ENCODE data around the gene HSPB9.

The HSPB9 gene

GRCh38 chr17:42120770-42121769, 1.5 kb upstream of the HSPB9 start, which contains the start of gene KAT2A:
Gene KAT2A (minus strand): TSS chr17:42121367. CDS start chr17:42121304, 63 bp downstream.
- DNase-seq (peak; percentile 83), ATAC-seq (peak; percentile 88)
- H3K36me3 Mint-ChIP-seq (ENCODE audit: low read depth) = peaks cover 19% of the 10 kb centered on the region
- peak within 1 kb of the TSS; percentile 70 for H3K4me3 Mint-ChIP-seq
- peaks cover 35% of the 10 kb centered on the region for H3K4me1 Mint-ChIP-seq
- peak within 1 kb of the TSS; percentile 81 for H3K27ac Mint-ChIP-seq
- H3K9me3 Mint-ChIP-seq = no peaks in the 10 kb centered on the region
- H3K27me3 Mint-ChIP-seq = no peaks in the 10 kb centered on the region

DNA sequence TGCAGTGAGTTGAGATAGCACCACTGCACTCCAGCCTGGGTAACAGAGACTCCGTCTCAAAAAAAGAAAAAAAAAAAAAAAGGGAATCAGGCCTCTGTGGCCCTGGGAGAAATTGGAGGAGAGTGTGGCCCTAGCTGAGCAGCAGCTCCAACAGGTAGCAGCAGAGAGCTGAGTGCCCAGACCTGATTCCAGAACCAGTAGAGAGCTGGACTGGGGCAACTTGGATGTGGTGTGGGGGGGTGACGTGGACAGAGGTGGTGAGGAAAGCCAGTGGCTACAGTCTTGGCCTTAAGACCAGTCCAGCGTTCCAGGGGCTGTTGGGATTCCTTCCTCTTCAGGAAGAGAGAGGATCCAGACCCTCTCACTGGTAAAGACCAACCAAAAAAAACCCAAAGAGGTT, 1.7 kb downstream of the HSPB9 start:
- peaks cover 28% of the 10 kb centered on the region for H3K36me3 Mint-ChIP-seq (ENCODE audit: low read depth)
- no peak for DNase-seq
- no peaks in the 10 kb centered on the region for H3K27me3 Mint-ChIP-seq
- no peak overlapping the region for H3K27ac Mint-ChIP-seq
- no peaks in the 10 kb centered on the region for H3K9me3 Mint-ChIP-seq
- H3K4me1 Mint-ChIP-seq = peaks cover 27% of the 10 kb centered on the region
- no peak overlapping the region for H3K4me3 Mint-ChIP-seq
- no peak for ATAC-seq

DNA sequence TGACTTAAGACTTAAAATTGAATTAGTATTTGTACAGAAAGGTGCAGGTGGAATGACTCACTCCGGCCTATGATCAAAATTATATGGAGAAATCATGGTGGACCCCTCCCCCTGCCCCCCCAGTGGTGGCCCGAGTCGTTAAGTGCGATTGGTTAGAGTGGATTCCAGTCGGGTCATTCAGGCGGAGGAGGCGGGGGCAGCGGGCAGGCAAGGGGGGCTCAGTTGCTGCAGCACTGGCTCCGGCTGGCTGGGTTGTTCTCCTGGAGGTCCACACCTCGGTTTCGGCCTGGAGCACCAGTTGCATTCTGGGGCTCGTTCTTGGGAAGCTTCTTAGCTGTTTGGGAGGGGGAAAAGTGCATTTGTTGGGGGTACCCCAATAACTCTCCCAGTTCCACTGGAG, 3.0 kb downstream of the HSPB9 start:
- Mint-ChIP-seq H3K36me3 (ENCODE audit: low read depth) (peaks cover 38% of the 10 kb centered on the region), H3K9me3 (no peaks in the 10 kb centered on the region), H3K4me3 (no peak overlapping the region), H3K4me1 (peaks cover 15% of the 10 kb centered on the region), H3K27me3 (no peaks in the 10 kb centered on the region), H3K27ac (no peak overlapping the region)
- DNase-seq (no peak), ATAC-seq (no peak)

GRCh38 chr17:42126836-42127235, 4.2 kb downstream of the HSPB9 start:
- Mint-ChIP-seq H3K27ac (peak overlapping the region; percentile 1), H3K4me1 (peaks cover 19% of the 10 kb centered on the region), H3K9me3 (no peaks in the 10 kb centered on the region), H3K36me3 (ENCODE audit: low read depth) (peaks cover 45% of the 10 kb centered on the region), H3K4me3 (no peak overlapping the region), H3K27me3 (no peaks in the 10 kb centered on the region)
- DNase-seq (no peak), ATAC-seq (no peak)

DNA sequence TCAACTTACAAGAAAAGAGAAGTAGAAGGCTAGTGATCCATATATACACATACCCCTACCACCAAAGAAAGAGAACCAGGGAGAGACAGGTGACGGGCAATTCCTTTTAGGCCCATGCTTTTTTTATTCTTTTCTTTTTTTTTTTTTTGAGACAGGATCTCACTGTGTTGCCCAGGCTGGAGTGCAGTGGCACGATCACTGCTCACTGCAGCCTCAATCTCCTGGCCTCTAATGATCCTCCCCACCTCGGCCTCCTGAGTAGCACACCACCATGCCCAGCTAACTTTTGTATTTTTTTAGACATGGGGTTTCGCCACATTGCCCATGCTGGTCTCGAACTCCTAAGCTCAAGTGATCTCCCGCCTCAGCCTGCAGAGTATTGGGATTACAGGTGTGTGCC, 4.8 kb downstream of the HSPB9 start:
- DNase-seq = no peak
- Mint-ChIP-seq H3K36me3 (ENCODE audit: low read depth) (peaks cover 45% of the 10 kb centered on the region), H3K9me3 (no peaks in the 10 kb centered on the region), H3K4me3 (no peak overlapping the region), H3K27ac (peak overlapping the region; percentile 1), H3K27me3 (no peaks in the 10 kb centered on the region), H3K4me1 (peaks cover 25% of the 10 kb centered on the region)
- ATAC-seq = no peak

- Mint-ChIP-seq H3K4me3 (no peak overlapping the region), H3K9me3 (no peaks in the 10 kb centered on the region), H3K4me1 (peaks cover 44% of the 10 kb centered on the region), H3K36me3 (ENCODE audit: low read depth) (peaks cover 45% of the 10 kb centered on the region), H3K27me3 (no peaks in the 10 kb centered on the region), H3K27ac (peak overlapping the region; percentile 85)
- DNase-seq = no peak
- ATAC-seq = no peak
These were observed 6.7 kb downstream of the HSPB9 start for GRCh38 chr17:42129109-42129837.

DNA sequence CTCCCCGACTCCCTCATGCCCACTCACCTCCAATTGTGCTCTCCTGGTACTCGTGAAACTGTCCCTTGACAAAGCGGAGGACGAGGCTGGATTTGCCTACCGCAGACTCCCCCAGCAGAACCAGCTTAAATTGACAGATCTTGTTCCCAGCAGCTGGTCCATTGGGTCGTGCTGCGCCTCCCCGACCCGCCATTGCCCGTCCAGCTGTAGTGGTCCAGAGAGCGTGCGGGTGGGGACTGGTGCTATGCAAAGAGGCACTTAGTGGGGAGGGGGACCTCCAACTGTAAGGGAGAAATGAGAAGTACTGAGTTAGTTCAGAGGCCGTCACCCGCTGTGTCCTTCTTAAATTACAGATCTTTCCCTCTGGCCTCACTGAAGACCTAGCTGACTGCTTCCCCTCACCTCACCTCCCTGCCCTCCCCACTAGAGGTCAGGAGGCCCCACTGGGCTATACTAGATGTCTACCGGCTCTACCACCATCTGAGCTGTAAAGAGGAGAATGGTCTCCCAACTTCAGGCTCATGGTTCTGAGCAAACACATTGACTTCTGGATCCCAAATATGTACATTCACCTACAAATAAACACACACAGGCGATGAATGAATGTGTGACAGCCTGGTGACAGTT, 7.8 kb downstream of the HSPB9 start:
- no peak for DNase-seq
- ATAC-seq = no peak
- Mint-ChIP-seq H3K27ac (peak overlapping the region; percentile 19), H3K4me3 (no peak overlapping the region), H3K4me1 (peaks cover 51% of the 10 kb centered on the region), H3K36me3 (ENCODE audit: low read depth) (peaks cover 41% of the 10 kb centered on the region), H3K27me3 (no peaks in the 10 kb centered on the region), H3K9me3 (no peaks in the 10 kb centered on the region)

DNA sequence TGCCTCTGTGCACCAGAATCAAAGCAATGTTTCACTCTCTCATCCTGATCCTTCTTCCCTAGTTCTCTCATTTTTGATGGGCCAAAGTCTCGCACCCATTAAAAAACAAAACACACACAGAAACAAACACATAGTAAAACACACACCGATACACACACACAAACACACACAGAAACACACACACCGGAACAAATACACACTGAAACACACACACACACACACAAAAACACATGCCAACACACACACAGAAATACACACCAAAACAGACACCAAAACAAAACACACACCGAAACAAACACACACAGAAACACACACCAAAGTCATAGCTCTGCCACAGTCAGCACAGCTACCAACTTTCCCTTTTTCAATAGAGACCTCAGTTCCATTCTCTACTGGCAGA, 8.6 kb downstream of the HSPB9 start:
- DNase-seq (no peak), ATAC-seq (no peak)
- Mint-ChIP-seq H3K36me3 (ENCODE audit: low read depth) (peaks cover 42% of the 10 kb centered on the region), H3K27me3 (no peaks in the 10 kb centered on the region), H3K9me3 (no peaks in the 10 kb centered on the region), H3K4me3 (no peak overlapping the region), H3K27ac (peak overlapping the region; percentile 3), H3K4me1 (peaks cover 59% of the 10 kb centered on the region)

GRCh38 chr17:42131981-42132432, 9.4 kb downstream of the HSPB9 start:
- ATAC-seq = no peak
- no peak overlapping the region for H3K4me3 Mint-ChIP-seq
- H3K27me3 Mint-ChIP-seq = no peaks in the 10 kb centered on the region
- H3K27ac Mint-ChIP-seq = peak overlapping the region; percentile 32
- H3K36me3 Mint-ChIP-seq (ENCODE audit: low read depth) = peaks cover 36% of the 10 kb centered on the region
- no peaks in the 10 kb centered on the region for H3K9me3 Mint-ChIP-seq
- DNase-seq = no peak
- H3K4me1 Mint-ChIP-seq = peaks cover 66% of the 10 kb centered on the region

GRCh38 chr17:42132941-42133340, 10.3 kb downstream of the HSPB9 start:
- DNase-seq = peak; percentile 40
- peaks cover 32% of the 10 kb centered on the region for H3K36me3 Mint-ChIP-seq (ENCODE audit: low read depth)
- no peaks in the 10 kb centered on the region for H3K9me3 Mint-ChIP-seq
- H3K4me1 Mint-ChIP-seq = peaks cover 66% of the 10 kb centered on the region
- peak; percentile 81 for ATAC-seq
- peak overlapping the region; percentile 16 for H3K4me3 Mint-ChIP-seq
- no peaks in the 10 kb centered on the region for H3K27me3 Mint-ChIP-seq
- peak overlapping the region; percentile 19 for H3K27ac Mint-ChIP-seq

- Mint-ChIP-seq H3K27me3 (no peaks in the 10 kb centered on the region), H3K27ac (peak overlapping the region; percentile 19), H3K9me3 (no peaks in the 10 kb centered on the region), H3K36me3 (ENCODE audit: low read depth) (peaks cover 26% of the 10 kb centered on the region), H3K4me3 (peak overlapping the region; percentile 16), H3K4me1 (peaks cover 61% of the 10 kb centered on the region)
- peak; percentile 54 for ATAC-seq
- peak; percentile 36 for DNase-seq
These were observed 10.9 kb downstream of the HSPB9 start for GRCh38 chr17:42133461-42134041.

DNA sequence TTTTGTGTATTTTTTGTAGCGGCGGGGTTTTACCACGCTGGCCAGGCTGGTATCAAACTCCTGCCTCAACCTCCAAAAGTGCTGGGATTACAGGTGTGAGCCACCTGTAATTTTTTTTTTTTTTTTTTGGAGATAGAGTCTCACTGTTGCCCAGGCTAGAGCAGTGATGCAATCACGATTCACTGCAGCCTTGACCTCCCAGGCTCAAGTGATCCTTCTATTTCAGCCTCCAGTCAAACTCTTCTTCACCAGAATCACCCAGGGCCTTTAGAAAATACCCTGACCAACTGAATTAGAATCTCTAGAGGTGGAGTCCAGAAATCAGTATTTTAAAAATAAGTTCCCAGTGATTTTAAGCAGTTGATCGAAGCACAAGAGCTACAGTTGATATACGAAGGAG, 12.5 kb downstream of the HSPB9 start:
- Mint-ChIP-seq H3K36me3 (ENCODE audit: low read depth) (peaks cover 14% of the 10 kb centered on the region), H3K27me3 (no peaks in the 10 kb centered on the region), H3K4me3 (no peak overlapping the region), H3K9me3 (no peaks in the 10 kb centered on the region), H3K27ac (no peak overlapping the region), H3K4me1 (peaks cover 59% of the 10 kb centered on the region)
- no peak for DNase-seq
- no peak for ATAC-seq

DNA sequence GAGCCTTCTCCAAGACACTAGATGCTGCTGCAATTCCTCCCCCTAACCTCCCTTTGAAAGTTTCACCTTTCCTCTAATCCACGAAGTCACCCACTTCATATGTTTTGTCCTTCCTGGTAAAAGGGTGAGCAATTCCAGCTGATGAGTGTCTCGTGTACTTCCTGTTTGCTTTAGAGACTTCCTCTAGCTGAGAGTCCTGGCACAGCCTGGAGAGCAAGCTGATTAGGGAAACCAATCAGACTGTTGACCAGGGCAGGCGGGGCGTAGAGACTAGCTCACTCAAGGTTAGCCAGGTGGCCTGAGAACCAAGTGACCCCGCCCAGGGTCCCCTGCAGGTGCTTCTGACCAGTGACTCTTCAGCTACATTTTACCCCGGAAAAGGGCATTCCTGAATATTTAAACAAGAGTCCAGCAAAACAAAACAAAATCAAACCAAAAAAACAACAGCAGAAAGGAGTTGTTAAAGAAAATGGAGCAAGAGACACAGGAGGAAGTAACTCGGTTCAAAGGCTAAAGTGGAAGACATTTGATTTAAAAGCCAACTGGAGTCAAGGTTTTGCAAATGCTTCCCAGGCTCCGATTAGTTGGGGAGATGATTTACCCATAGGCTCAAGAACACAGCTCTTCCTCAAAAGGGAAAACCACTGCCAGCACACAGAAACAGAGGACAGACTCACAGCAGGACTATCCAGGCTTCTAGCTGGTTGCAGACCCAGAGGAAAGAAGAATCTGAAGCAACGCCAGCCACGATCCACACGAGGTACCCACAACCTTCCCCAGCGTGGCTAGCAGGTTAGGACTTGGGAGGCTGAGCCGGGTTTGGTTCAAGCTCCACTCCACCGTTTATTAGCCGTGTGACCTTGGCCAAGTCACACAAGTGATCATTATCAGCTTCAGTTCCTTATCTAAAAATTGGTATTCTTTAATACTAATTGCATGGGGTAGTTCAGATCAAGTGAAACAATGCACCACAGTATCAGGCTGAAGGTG, 13.4 kb downstream of the HSPB9 start:
- Mint-ChIP-seq H3K4me1 (peaks cover 56% of the 10 kb centered on the region), H3K27ac (peak overlapping the region; percentile 17), H3K4me3 (no peak overlapping the region)

More for the DNA sequence above, 13.4 kb downstream of the HSPB9 start:
- Mint-ChIP-seq H3K9me3 (no peaks in the 10 kb centered on the region), H3K36me3 (ENCODE audit: low read depth) (peaks cover 9% of the 10 kb centered on the region), H3K27me3 (no peaks in the 10 kb centered on the region)
- ATAC-seq (no peak), DNase-seq (no peak)
